Left lung (tissue), 10 donors: ENCODE measurements around the gene IRX5. TPM values are rescaled to one million over a fixed set of nuclear protein-coding genes. Genes with fewer than 3 reads are reported as not detected.
A peak's percentile ranks its signal among the peaks of the same experiment; 100 is the strongest.

Experiments used
- ATAC-seq: fragments of 200-7000 bp; cut with Tn5 transposase; one replicate; pipeline ENCODE4 v1.9.1; 2020; ENCODE audit warnings: moderate library complexity
- DNase-seq, 4 donors: peaks; one replicate each; pipeline ENCODE4 v3.0.0-alpha.2; 2013 to 2020
- H3K27ac ChIP-seq, 2 donors: fragments of 200-600 bp; sonication (generic) in 1 of 2; one replicate each; pipeline versions ENCODE4 v1.5.0 to v1.8.0; 2020 to 2021
- H3K27me3 ChIP-seq, 2 donors: fragments of 200-600 bp; sonication (generic) in 1 of 2; one replicate each; pipeline versions ENCODE4 v1.5.0 to v1.8.0; 2020 to 2021
- H3K36me3 ChIP-seq, 2 donors: fragments of 200-600 bp; sonication (generic) in 1 of 2; one replicate each; pipeline versions ENCODE4 v1.5.0 to v1.8.0; 2020 to 2021
- H3K4me1 ChIP-seq, 2 donors: fragments of 200-600 bp; one replicate each; pipeline ENCODE4 v1.8.0; 2021
- H3K4me3 ChIP-seq, 2 donors: fragments of 200-600 bp; sonication (generic) in 1 of 2; one replicate each; pipeline versions ENCODE4 v1.5.0 to v1.8.0; 2020 to 2021; ENCODE audit warnings: mild to moderate bottlenecking in 1 of 2
- H3K9me3 ChIP-seq, 2 donors: fragments of 200-600 bp; sonication (generic) in 1 of 2; one replicate each; pipeline versions ENCODE4 v1.5.0 to v1.8.0; 2020 to 2021
- intact Hi-C, 2 donors: fragments of 100-400 bp; cut with DNase I; formaldehyde crosslinking; loops; one replicate each; pipeline versions ENCODE4 v1.11.2 to v1.14.2; 2022
- polyA plus RNA-seq, 6 donors: library from polyadenylated mRNA; unstranded; fragments of 120-200 nt; gene quantifications; one replicate each; pipeline ENCODE4 v1.2.1, GENCODE V29; 2013; ENCODE audit not compliant: insufficient read length in 6 of 6
- total RNA-seq, 2 donors: library from RNA; stranded (reverse); fragmentation: NEBNext Ultra II Directional; extraction: Animal tissue kit (Norgen Biotek cat#: 25700); gene quantifications; one replicate each; pipeline ENCODE4 v1.2.1, GENCODE V29; 2021
- TF ChIP-seq, protein P1 (sequence below), 2 donors: fragments of 200-600 bp; sonication (generic) in 1 of 2; IDR thresholded peaks; one replicate each; pipeline versions ENCODE4 v1.5.0 to v1.8.0; 2021; ENCODE audit warnings: antibody characterized with exemption in 2 of 2
- donor health status: DM: no; HTN: yes; CAD: no.
- donor health status: DM: no; HTN: no; CAD: no.

The IRX5 gene
- total and polyA plus RNA-seq, 8 donors = 12.8 to 35.4 (median 26.2) TPM

- H3K27ac ChIP-seq = no peak overlapping the region
- ATAC-seq (no peak), DNase-seq (peak in 2 of 4 donors; percentile 24 to 28)
- no peaks in the 10 kb centered on the region for H3K27me3 ChIP-seq
- TF ChIP-seq, protein P1, sequence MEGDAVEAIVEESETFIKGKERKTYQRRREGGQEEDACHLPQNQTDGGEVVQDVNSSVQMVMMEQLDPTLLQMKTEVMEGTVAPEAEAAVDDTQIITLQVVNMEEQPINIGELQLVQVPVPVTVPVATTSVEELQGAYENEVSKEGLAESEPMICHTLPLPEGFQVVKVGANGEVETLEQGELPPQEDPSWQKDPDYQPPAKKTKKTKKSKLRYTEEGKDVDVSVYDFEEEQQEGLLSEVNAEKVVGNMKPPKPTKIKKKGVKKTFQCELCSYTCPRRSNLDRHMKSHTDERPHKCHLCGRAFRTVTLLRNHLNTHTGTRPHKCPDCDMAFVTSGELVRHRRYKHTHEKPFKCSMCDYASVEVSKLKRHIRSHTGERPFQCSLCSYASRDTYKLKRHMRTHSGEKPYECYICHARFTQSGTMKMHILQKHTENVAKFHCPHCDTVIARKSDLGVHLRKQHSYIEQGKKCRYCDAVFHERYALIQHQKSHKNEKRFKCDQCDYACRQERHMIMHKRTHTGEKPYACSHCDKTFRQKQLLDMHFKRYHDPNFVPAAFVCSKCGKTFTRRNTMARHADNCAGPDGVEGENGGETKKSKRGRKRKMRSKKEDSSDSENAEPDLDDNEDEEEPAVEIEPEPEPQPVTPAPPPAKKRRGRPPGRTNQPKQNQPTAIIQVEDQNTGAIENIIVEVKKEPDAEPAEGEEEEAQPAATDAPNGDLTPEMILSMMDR (IDR thresholded peaks at IDR 0.05) = no peak
- no peaks in the 10 kb centered on the region for H3K4me1 ChIP-seq
- no peaks in the 10 kb centered on the region for H3K9me3 ChIP-seq
- no peaks in the 10 kb centered on the region for H3K36me3 ChIP-seq
- H3K4me3 ChIP-seq = no peak overlapping the region
- intact Hi-C loops = no loop called here
These were observed 40.3 kb upstream of the IRX5 start for GRCh38 chr16:54890381-54890780.

GRCh38 chr16:54891346-54891745 lies 39.3 kb upstream of the IRX5 start:
- no peaks in the 10 kb centered on the region for H3K4me1 ChIP-seq
- ATAC-seq (no peak), DNase-seq (no peak)
- no peaks in the 10 kb centered on the region for H3K36me3 ChIP-seq
- H3K4me3 ChIP-seq = no peak overlapping the region
- H3K27ac ChIP-seq = no peak overlapping the region
- TF ChIP-seq, protein P1 (IDR thresholded peaks at IDR 0.05) = no peak
- intact Hi-C loops = no loop called here
- H3K9me3 ChIP-seq = no peaks in the 10 kb centered on the region
- no peaks in the 10 kb centered on the region for H3K27me3 ChIP-seq

- intact Hi-C loops = no loop called here
- no peak for ATAC-seq
These were observed 37.7 kb upstream of the IRX5 start for GRCh38 chr16:54892981-54893380.

DNA sequence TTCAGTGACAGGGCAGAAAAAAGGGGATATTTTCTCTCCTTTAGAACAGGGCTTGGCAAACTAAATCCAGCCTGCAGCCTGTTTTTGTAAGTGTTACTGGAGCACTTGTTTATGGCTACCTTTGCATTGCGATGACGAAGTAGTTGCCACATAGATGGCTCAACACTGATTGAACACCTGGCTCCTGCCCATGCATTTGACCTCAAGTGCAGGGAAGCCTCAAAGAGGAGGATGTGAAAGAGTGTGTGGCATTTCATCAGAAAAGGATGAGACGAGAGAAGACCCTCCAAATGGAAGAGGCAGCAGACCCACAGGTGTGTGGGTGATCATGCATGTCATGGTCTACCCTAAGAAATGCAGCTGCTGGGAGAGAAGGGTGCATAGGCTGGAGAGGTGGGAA lies 32.7 kb upstream of the IRX5 start:
- intact Hi-C loops = no loop called here
- ATAC-seq = no peak

More at GRCh38 chr16:54892981-54893380, 37.7 kb upstream of the IRX5 start:
- TF ChIP-seq, protein P1 (IDR thresholded peaks at IDR 0.05) = no peak
- no peaks in the 10 kb centered on the region for H3K4me1 ChIP-seq
- H3K27me3 ChIP-seq = no peaks in the 10 kb centered on the region
- no peak overlapping the region for H3K27ac ChIP-seq
- DNase-seq = no peak
- H3K9me3 ChIP-seq = no peaks in the 10 kb centered on the region
- no peak overlapping the region for H3K4me3 ChIP-seq
- H3K36me3 ChIP-seq = no peaks in the 10 kb centered on the region

GRCh38 chr16:54901606-54902005 lies 29.1 kb upstream of the IRX5 start:
- ATAC-seq = no peak
- H3K27ac ChIP-seq = no peak overlapping the region
- no peaks in the 10 kb centered on the region for H3K36me3 ChIP-seq
- H3K27me3 ChIP-seq = no peaks in the 10 kb centered on the region
- H3K4me1 ChIP-seq = no peaks in the 10 kb centered on the region
- intact Hi-C loops = no loop called here
- no peak overlapping the region for H3K4me3 ChIP-seq
- DNase-seq = no peak
- peaks cover 0 to 4% of the 10 kb centered on the region in 2 donors for H3K9me3 ChIP-seq
- TF ChIP-seq, protein P1 (IDR thresholded peaks at IDR 0.05) = no peak

More for the DNA sequence above, 32.7 kb upstream of the IRX5 start:
- Histone ChIP-seq H3K36me3 (no peaks in the 10 kb centered on the region), H3K4me1 (no peaks in the 10 kb centered on the region), H3K27me3 (no peaks in the 10 kb centered on the region), H3K27ac (no peak overlapping the region), H3K9me3 (peaks cover 0 to 2% of the 10 kb centered on the region in 2 donors), H3K4me3 (no peak overlapping the region)
- DNase-seq = no peak
- TF ChIP-seq, protein P1 (IDR thresholded peaks at IDR 0.05) = no peak
